Measurements from ENCODE around the gene LRRTM4.

LRRTM4 gene

DNA sequence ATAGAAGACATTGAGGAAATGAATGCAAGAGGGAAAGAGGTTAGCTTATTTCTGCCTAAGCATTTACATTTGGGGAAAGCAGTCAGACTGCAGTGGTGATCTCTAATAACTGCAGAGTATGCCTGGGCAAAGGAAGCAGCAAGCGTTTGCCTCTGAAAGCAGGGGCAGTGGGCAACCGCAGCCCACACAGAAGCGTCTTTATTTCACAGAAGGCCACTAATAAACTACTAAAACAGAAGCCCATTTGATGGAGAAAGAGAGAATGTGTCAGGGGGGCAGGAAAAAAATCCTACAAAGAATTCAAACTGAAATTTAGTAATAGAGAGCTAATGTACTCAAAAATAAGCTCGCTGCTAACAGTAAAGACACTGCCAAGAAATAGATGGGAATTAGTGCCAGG is 53.1 kb downstream of the LRRTM4 start:
- DNase-seq, result no peak

DNA sequence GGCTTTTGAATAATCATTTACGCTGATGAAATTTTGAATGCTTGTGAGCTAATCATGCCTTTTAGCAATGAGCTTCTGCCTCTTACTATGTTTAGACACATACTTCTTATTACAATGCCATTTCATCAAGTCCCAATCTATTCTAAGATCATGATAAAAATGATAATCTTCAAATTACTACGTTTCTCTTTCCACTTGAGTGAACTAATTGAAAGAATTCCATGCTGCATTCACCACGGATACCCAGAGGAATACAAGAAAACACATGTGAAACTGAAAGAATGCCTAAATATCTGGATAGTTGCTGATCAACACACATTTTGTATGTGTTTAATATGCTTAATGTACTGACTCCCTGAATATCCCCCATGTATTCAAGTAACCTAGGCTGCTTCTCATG is 62.3 kb downstream of the LRRTM4 start:
- no peak for DNase-seq

DNA sequence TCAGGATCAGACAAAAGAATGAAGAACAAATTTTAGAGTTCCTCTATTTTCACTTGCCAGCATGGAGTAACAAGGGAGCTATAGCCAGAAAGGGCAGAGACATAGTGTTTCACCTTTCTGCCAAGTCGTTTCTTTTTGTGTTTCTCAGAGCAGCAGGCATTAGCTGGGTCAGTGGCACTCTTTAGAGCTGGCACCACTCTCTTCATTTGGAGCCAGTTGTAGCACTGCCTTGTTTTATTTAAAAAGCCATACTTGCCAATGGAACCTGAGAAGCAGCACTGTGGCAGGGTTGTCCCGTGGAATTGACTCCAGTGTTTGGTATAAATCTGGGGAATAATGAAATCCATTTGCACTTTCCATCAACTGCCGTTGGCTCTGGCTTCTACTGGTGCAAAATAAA is 64.0 kb downstream of the LRRTM4 start:
- DNase-seq, result no peak

DNA sequence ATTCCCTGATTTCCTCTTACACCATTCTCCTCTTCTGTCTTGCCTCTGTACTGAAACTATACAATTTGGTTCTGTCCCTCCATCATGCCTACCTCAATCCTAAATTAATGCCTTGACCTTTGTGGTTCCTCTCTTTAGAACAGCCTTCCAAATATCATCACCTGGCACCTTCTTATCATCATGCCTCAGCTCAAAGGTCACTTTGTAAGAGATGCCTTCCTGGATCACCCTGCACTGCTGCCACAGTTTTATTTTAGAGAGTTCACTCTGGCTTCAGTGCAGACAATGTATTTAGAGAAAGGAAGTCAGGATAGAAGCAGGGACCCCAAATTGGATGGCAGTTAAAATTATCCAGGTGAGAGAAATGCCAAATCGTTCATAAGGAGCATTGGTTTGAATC is 64.5 kb downstream of the LRRTM4 start:
- no peak for DNase-seq

DNA sequence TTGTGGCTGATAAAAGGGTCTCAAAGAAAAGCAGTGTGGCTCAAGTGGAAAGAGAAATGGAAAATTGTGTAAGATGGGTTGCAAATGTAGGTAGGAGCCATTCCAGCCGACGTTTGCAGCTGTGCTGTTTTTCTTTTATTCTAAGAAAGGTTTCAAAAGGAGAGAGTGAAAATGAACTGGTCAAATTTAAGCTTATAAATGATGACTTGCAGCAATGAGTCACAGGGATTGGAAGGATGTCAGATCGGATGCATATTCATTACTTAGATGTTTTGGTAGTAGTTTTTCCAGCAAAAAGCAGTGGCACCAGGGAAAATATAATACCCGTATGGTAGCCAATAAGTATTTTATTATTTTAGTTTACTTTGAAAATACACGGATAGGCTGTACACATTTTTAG is 79.1 kb downstream of the LRRTM4 start:
- DNase-seq, result no peak

DNA sequence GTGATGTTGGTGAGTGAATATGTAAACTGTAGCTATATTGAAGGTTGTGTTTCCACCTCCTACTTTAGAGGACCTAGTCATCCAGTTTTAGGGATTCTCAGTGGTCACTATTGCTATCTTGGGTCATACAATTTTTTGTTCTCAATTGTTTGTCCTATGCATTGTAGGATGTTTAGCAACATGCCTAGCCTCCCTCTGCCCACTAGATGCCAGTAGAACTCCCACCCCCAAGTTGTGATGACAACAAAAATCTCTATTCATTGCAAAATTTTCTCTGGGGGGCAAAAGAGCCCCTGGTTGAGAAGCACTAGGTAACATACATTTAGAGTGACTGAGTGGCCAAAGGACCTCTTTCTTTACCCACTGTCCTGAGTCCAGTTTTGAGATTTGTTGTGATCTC is 87.3 kb downstream of the LRRTM4 start:
- DNase-seq, result no peak

DNA sequence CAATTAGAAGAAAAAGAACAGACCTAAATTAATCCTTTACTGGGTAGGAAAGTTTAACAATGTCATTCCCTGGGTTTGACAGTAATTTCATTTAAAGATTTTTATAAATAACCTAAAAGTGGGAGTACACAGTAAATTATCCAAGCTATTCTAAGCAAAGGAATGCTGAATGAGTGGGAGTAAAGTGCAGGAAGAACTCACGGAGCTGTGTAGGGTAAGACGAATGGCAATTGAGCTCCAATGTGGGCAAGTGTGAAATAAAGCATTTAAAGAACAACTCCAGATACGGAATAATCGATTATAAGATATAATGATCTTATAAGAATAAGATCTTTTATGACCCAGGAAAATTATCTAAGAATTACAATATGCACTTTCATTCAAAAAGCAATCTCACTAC is 93.2 kb downstream of the LRRTM4 start:
- no peak for DNase-seq

DNA sequence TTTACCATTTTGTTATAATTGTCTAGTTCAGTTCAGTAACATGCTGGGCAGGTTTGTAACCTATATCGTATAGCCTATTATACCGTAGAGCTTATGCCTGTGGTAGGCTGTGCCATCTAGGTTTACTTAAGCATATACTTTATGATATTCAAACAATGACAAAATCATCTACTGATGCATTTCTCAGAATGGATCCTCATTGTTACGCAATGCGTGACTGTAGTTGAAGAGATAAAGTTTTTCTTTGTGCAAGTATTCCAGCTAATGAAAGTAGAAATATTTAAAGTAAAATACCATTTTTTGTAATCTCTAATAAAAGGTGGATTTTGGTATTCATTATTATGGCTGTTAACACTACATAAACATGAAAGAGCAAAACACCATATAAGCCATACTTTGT is 100.2 kb downstream of the LRRTM4 start:
- DNase-seq, result no peak

DNA sequence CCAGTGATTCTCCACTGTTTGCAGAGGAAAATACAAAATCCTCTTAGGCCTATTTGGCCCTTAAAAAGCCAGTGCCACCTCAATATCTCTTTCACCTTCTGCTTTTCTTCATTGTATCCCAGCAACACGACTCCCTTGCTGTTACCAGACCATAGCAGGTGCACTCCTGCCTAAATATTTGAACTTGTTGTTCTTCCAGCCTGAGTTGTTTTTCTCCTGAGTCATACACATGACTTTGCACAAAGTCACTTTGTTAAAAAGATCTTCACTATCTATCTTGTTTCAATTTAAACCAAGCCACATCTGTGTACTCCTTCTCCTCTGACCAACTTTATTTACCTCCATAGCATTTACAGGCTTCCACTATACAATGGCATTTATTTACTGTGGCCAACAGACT is 103.6 kb downstream of the LRRTM4 start:
- no peak for DNase-seq

DNA sequence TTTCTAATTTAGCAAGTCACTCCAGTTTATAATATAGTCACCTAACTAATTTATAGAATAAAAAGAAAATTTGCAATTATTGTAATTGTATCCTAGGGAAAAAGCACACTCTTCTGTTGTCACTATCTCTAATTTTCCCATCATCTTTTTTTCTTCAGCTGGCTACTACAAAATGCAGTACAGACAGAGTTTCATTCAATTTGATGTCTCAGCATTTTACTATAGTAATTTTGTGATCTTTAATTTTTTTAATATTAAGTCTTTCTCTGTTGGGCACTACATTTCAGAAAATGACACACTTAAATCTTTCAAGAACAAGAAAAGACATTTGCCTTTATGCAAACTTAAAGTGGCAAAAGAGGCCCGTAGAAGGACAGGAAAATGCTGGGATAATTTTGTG is 118.0 kb downstream of the LRRTM4 start:
- DNase-seq, result no peak

DNA sequence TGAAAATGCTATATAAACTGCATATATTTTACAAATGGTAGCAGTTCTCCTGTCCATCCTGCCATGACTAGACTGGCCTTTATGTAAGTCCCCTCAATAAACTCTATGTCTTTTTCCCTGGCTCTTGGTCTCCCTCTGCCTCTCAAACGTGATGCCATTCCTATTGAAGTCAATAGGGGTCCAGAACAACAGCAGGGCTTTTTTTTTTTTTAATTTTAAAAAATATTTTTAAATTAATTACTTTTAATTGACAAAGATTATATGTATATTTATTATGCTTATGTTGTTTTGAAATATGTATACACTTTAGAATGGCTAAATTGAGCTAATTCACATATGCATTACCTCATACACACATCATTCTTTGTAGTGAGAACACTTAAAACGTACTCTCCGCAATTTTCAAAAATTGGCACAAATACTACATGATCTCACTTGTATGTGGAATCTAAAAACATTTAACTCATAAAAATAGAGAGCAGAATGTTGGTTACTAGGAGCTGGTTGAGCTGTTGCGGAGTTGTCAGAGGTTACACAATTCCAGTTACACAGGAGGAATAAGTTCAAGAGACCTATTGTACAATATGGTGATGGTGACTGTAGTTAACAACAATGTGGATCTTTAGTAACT is 123.1 kb downstream of the LRRTM4 start:
- DNase-seq, result no peak

DNA sequence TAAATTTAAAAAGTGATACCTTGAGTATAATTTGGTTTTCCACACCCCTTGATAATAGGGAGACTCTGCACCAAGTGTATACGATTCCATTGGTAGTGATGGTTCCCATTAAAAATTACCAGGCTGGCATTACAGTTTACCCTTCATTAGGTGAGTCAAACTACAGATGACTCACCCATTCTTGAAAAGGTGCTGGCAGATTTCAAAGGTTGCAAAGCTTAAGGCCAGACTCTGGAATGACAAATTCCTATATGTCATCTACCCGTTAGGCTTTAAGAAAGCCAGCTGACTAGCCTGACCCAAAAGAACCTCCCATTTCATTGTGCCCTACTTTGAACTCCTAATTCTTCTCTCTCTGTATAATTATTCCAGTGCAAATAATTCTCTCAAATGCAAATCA is 124.4 kb downstream of the LRRTM4 start:
- no peak for DNase-seq

DNA sequence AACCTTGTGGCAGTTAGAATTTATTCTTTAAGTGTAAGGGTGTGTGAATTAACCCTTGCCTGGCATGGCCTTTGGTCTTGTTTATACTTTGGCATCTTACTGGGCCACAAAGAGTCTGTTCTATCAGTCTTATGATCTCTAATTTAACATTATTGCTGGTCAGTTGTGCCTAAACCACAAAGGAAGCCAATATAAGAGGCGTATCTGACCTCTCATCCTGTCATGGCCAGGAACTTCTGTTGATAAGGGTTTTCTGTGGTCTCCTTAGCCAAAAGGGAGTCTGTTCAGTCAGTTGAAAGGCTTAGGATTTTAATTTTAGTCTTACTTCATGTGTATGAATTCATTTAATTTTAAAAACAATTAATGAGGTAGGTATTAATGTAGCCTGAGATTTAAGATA is 127.2 kb downstream of the LRRTM4 start:
- no peak for DNase-seq

DNA sequence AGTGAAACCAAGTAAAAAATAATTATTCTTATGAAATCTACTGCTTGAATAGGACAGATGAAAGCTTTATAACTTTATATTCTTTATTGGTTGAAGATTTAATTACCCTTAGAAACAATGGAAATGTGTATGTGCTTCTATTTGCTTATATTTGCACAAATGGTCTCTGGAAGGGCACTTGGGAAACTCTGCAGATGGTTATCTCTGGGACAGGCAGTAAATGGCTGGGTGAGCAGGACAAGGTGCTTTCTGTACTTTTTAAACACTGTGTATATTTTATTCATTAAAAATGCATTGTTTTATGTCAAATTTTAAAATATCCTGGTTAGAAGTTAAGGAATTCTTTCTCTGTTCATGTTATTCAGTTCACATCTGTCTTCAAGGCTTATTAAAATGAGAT is 131.1 kb downstream of the LRRTM4 start:
- DNase-seq, result no peak

DNA sequence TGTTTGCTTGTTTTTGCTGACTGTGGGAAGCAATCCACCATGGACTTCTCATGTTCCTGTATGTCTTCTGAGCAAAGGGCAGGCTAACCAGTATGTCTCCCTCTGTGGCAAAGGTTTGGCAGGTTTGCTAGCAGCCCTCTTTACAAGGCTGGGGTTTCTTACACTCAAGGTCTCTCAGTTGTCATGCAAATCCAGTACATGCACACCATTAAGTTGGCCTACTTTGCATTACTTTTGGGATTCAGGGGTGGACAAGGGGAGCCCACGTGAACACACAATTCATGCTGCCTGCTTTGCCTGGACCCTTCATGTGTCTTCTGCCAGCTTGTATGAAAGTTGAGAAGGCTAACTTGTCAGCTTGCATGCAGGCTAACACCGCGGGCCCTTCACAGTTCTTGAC is 134.9 kb downstream of the LRRTM4 start:
- DNase-seq, result no peak

DNA sequence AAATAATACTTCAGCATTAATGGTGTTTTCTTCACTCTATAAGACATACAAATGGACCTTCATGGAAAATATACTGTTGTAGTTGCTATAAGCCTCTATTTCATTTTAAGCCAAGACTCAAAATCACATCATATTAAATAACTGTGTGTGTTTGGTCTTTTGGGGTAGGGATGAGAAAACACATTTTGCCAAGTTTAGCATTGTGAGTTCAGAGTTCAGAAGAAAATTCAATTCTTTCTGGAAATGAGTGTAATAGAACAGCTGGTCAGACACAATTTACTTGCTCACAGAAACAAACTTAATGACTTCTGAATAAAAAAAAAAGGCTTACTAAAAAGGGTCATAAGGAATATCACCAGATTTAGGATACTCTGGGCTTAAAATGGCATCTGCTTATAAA is 149.5 kb downstream of the LRRTM4 start:
- DNase-seq, result no peak

DNA sequence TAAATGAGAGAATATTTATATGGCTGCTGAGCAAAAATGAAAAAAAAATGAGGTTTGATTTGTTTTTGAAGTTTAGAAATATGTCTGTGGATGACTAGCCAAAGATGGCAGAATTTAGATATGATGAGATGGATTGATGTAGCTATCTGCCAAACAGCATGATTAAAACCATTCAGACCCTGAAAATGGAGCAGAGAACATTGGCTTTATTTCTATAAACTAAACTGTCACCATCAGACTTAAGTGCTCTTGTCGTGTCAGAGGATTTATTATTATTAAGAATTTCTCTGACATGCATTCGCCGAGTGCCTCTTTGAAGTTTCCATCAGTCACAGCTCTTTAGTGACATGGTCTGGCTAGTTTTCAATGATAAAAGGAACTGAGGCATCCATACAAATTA is 151.7 kb downstream of the LRRTM4 start:
- no peak for DNase-seq

DNA sequence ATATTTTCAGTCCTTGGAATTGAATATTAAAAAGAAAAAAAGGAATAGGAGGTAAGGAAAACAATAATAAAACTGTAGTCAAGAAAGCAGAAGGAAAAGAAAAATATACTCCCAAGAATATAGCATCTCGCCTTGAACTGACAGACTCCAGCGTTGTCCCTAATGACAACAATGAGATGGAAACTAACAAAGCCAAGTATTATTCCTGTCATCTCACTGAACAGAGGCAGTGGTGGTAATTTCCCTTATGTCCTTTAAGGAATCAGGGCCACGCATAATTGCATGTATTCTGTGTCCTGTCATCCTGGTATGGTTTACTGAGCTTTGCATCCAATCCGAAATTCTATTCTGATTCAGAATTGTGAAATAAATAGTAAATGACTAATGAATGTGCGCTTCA is 158.9 kb downstream of the LRRTM4 start:
- DNase-seq, result no peak

DNA sequence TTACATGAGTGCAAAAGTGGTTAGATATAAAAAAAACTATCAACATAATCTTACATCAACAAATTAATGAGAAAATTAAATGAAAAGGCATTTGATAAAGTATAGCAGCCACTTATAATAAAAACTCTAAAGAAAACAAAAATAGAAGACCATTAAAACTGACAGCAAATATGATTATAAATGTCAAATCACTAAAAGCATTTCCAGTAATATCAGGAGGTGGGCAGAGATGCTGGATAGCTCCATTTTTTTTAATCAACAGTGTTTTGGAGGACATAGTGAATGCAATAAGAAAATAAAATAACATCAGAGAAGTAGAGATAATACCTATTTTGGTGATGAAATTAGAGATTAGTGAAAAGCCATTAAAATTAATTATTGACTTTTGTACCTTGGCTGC is 173.4 kb downstream of the LRRTM4 start:
- DNase-seq, result no peak

DNA sequence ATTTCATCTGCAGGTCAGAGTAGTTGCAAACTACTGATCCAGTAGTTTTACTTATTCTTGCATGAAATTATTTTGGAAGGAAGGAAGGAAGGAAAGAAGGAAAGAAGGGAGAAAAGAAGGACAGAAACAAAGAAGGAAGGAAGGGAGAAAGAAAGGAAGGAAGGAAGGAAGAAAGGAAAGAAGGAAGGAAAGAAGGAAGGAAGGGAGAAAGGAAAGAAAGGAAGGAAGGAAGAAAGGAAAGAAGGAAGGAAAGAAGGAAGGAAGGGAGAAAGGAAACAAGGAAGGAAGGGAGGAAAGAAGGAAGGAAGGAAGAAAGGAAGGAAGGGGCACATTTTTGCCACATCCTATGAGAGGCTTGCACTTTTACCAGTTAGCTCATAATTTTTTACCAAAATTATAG is 186.2 kb downstream of the LRRTM4 start:
- no peak for DNase-seq

DNA sequence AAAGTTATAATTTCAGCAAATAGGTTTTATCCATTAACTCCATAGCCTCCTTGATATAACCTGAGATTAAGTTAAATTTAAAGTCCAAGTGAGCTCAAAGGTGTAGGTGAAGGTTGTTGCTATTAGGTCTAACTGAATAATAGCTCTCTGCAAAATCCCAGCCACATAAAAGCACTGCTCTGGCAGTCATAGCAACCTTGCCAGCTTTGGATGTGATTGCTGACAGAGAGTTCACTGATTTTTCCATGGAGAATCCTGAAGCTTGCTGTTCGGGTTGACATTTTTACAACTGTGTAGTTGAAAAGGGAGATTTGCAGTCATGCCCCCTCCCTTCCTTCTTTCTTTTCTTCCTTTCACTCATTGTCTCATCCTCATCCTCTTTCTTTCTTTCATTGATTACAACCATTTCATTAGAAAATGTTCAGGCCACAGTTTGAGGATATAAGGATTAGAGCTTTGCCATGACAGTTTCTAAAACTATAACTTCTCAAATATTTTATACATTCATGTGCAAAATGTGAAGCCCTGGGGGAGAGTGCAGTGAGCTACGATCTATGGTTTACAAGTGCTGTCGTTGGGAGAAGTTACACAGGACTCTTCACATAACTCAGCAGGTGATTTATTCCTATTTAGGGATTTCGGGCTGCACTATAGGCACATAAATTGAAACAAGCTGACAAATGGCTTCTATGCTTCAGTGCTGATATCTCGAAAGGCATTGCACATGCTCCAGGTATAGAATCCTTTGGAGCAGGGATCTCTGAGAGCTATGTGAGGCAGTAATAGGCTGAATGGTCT is 193.8 kb downstream of the LRRTM4 start:
- no peak for DNase-seq

DNA sequence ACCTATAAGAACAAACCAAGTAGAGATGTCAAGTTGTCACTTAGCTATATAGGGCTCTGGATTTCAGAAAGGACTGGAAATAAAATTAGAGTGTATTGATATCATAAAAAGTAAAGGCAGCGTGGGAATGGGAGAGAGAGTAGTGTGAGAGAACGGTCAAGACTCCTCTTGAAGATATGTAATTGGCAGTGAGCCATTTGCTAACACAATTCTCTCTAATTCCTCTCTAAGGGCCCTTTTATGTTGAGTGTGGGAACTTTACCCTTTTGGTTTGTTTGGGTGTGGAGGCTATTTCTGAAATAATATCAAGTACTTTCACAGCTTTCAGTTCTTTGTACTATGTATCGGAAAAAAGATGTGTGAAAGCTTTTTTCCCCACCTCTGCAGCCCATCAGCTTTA is 196.8 kb downstream of the LRRTM4 start:
- DNase-seq, result no peak

DNA sequence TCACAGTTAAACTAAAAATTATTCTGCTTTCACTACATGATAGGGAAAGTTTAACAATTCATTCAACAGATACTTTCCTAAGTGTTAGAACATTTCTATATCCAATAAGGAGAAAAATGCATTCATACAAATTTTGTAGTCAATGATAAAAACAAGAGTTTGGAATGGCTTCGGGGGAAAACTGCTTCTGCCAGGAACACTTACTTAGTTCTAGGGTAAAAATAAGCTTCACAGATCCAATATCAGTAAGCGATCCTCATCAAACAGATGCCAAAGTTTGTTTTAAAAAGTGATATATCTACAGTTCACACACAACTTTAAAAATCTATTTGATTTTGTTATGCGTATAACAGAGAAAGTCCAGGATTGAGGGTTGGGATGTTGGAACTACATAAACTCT is 199.7 kb downstream of the LRRTM4 start:
- DNase-seq, result no peak

DNA sequence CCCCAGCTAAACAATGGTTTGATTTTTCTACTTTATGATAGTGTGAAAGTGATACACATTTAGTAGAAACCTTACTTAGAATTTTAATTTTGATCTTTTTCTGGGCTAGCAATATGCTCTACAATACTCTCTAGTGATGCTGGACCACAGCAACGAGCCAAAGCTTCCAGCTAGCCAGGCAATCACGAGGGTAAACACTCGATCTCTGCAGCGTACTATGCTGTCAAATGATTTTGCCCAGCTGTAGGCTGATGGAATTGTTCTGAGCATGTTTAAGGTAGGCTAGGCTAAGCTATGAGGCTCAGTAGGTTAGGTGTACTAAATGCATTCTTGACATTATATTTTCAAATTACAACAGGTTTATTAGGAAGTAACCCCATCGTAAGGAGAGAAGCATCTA is 207.5 kb downstream of the LRRTM4 start:
- DNase-seq, result no peak

DNA sequence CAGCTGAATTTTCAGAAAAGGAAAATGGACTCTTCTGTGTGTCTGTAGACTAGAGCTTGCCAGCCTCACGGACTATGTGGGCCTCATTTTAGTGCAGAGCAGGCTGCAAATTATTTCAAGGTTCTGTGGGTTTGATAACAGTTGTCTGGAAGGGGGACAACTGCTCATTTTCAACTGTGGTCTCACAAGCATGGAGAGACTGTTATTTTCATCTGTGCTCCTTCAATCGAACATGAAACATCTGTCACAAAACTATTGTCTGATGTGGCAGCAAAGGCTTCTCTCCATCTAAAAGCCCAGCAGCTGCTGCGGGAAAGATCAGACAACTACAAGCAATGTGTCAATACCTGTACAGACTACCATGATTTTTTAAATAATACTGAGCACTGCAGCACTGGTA is 211.8 kb downstream of the LRRTM4 start:
- no peak for DNase-seq

Data from inflammatory macrophage treated with lipopolysaccharide for 4 hours (primary cell).